ENCODE data around the gene DDX17.

DDX17 gene

DNA sequence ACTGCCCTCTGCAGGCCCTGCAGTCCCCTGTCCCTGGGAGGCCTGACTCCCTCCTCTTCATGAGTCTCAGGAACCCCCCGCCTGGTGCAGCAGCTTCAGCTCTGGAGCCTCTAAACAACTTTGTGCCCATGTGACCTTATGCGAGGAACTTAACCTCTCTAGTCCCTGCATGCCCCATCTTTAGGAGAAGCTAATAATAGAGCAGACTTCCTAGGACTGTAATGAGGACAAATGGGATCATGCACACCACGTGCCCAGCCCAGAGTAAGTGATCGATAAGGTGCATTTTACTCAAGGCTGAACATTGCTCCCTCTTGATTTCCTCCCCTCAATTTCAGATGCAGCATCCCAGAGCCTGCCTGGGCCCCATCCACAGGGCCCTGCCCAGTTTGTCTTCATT lies 70.1 kb downstream of the DDX17 start:
- Histone ChIP-seq H3K9me3 (no peaks in the 10 kb centered on the region), H3K36me3 (no peaks in the 10 kb centered on the region), H3K27ac (no peak overlapping the region), H3K4me3 (no peak overlapping the region), H3K27me3 (peaks cover 0 to 38% of the 10 kb centered on the region in 2 donors), H3K4me1 (no peaks in the 10 kb centered on the region)
- intact Hi-C loops (cut with DNase I; ENCODE audit: low total_unique reads) = no loop called here
- no peak for DNase-seq
- TF ChIP-seq, protein P1, sequence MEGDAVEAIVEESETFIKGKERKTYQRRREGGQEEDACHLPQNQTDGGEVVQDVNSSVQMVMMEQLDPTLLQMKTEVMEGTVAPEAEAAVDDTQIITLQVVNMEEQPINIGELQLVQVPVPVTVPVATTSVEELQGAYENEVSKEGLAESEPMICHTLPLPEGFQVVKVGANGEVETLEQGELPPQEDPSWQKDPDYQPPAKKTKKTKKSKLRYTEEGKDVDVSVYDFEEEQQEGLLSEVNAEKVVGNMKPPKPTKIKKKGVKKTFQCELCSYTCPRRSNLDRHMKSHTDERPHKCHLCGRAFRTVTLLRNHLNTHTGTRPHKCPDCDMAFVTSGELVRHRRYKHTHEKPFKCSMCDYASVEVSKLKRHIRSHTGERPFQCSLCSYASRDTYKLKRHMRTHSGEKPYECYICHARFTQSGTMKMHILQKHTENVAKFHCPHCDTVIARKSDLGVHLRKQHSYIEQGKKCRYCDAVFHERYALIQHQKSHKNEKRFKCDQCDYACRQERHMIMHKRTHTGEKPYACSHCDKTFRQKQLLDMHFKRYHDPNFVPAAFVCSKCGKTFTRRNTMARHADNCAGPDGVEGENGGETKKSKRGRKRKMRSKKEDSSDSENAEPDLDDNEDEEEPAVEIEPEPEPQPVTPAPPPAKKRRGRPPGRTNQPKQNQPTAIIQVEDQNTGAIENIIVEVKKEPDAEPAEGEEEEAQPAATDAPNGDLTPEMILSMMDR (IDR thresholded peaks at IDR 0.05) = no peak

DNA sequence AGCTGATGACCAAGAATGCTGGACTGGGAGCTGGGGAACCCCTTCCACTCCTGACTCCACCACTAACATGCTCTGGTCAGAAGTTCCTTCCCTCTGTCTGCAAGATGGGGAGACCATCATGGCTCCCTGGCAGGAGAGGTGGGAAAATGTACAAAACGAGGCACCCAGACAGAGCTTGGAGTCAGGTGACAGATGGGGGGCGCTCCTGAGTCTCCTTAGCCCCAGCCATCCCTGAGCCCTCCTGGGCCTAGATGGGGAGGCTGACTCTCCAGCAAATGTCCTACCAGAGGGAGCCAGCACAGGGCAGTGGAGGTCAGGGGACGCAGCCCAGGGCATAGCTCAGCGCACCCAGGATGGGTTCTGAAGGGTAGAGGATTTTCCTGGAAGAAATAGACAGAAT lies 71.1 kb downstream of the DDX17 start:
- H3K27ac ChIP-seq = no peak overlapping the region
- H3K9me3 ChIP-seq = no peaks in the 10 kb centered on the region
- DNase-seq = no peak
- H3K4me1 ChIP-seq = no peaks in the 10 kb centered on the region
- H3K4me3 ChIP-seq = no peak overlapping the region
- no peaks in the 10 kb centered on the region for H3K36me3 ChIP-seq
- intact Hi-C loops (cut with DNase I; ENCODE audit: low total_unique reads) = no loop called here
- TF ChIP-seq, protein P1 (IDR thresholded peaks at IDR 0.05) = no peak
- peaks cover 0 to 36% of the 10 kb centered on the region in 2 donors for H3K27me3 ChIP-seq

DNA sequence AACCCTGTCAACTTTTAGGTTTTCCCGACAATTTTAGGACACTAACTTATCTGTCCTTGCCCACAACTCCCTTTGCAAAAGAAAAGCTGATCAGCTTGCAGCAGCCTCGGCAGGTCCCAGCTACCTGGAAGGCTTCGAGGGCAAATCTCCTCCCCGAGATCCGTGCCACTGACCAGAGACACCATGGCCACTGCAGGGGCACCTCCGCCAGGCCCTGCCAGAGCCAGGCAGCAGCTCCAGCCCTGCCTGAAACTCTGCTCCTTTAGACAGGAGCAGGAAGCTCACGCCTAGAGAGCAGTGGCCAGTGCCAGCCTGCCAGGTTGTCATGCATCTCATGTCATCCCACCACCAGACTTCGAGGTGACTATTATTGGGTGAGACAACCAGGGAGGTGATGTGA lies 72.2 kb downstream of the DDX17 start:
- intact Hi-C loops (cut with DNase I; ENCODE audit: low total_unique reads) = no loop called here
- TF ChIP-seq, protein P1 (IDR thresholded peaks at IDR 0.05) = no peak

More for the DNA sequence above, 72.2 kb downstream of the DDX17 start:
- H3K27ac ChIP-seq = no peak overlapping the region
- H3K36me3 ChIP-seq = no peaks in the 10 kb centered on the region
- no peak for DNase-seq
- H3K27me3 ChIP-seq = peaks cover 0 to 30% of the 10 kb centered on the region in 2 donors
- no peak overlapping the region for H3K4me3 ChIP-seq
- no peaks in the 10 kb centered on the region for H3K4me1 ChIP-seq
- H3K9me3 ChIP-seq = no peaks in the 10 kb centered on the region

Measured in tibial artery (tissue), 4 donors.